HG02642 (cell line): ENCODE results near the gene TMEM126B.
A peak's percentile ranks its signal among the peaks of the same experiment; 100 is the strongest.
"Not testable (repeated sequence)": the region's sequence is repeated elsewhere in the genome, so short reads cannot be mapped to it uniquely, and the experiment has no call there.

Experiments
- ATAC-seq: cut with Tn5 transposase; IDR thresholded peaks from one replicate; pipeline ENCODE4 v1.9.1; 2021; ENCODE audit warnings: mild to moderate bottlenecking; ENCODE audit not compliant: unreplicated experiment, poor library complexity

TMEM126B gene

DNA sequence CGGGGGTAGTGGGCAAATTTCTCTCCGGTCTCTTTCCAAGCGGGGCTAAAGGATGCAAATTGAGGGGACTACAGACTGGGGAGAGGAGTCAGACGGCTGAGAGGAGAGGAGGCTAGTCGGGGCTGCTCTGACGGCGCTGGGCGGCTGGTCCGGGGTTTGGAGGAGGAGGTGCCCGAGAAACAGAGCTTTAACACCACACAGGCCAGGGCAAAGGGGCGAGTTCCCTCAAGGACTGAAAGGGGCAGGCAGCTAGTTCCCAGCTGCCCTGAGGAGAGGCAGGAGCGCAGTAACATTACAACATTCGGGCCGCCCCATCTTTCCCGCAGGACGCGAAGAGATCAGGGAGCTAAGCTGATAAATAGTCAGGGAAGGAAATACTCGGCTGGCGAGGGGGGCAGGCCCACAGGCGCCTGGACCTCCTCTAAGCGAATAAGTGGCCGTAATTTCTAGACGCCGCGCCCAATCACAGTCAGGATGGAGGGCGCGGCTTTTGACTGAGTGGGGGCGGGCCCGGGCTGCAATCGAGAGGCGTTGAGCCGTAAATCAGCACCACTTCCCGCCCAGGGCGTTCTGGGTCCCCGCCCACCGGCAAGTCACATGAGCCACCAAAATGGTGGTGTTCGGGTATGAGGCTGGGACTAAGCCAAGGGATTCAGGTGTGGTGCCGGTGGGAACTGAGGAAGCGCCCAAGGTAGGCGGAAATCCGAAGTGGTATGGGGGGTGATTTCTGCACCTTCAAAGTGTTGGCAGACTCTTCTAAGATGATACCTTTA is at the start of gene TMEM126B:
Gene TMEM126B (plus strand): TSS at position 596 of the 773 bp plus-strand sequence. CDS start 15 bp downstream, at position 611.
- peak; percentile 99 for ATAC-seq

DNA sequence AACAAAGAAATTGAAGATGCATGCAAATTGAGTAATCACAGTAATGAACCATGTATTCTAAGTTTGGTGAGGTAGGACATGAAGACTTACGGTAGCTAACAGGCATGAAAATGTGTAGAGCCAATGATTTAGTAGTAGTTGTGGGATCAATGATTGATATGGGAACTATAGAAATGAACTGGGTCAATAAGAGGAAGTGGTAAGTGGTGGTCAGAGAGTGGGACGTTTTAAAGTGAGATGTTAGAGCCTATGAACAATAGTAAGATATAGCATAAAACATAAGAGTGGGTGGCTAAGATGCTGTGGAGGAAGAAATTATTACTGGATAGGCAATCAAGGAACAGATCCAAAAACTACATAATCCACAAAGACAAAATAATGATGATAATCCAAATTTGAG is 46.3 kb upstream of the TMEM126B start:
- no peak for ATAC-seq

DNA sequence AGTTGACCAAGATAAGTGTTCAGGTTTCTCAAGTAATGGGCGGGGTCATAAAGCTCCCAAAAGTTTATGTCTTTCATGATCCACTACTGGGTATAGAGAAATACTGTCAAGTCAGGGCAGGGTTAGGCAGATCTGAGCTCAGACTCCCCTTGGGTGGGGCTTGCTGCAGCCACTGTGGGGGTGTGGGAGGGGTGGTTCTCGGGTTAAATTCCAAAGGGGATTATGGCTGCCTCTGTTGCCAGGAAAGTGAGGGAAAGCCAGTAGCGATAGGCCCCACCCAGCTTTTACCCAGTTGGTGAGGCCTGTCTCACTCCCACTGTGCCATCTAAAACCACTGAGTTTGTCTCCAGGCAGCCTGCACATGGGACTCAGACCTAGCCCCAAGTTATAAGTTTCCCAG is 39.0 kb upstream of the TMEM126B start:
- no peak for ATAC-seq

DNA sequence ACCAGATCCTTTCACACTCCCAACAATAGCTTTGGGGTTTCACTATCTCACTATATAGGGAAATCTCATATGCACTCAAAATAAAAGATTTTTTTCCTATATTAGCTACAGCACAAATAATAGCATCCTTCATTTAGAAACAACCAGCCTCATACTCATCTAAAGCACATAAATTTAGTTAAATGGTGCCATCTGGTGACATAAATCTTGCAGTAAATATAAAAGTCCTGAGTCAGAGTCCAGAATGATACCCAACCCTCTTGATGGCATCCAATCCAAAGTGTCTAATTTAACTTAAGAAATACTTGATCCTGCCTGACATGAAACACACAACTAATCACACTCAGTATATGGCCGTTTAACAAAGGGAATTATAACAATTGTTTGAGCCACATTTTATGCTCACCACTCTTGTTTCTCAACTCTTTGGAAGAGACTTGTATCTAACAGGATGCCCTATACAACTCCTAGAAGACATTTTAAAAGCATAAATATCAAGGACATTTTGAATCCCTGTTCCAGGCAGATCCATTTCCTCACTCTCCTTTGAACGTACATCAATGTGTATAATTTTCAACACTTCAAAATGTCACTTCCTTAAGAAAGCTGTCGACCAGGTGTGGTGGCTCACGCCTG is 37.4 kb upstream of the TMEM126B start:
- ATAC-seq, result no peak

GRCh38 chr11:85595285-85595884 is 33.0 kb upstream of the TMEM126B start:
- ATAC-seq, result no peak

DNA sequence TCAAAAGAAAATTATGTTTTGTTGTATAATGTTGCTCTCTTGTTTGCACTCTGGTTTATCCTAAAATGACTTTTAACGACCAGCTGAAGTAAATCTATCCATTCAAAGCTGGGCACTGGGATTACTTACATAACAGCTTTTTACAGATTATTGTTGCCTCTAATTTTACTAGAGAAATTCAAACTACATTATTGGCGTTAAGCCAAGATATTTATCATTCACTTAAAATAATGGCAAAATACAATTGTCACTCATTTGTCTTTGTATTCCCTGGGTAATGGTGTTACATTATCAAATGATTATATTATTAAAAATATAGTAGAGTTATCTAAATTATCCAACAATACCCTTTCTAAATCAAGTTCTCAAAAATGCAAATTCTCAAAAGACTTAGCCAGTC is 31.5 kb upstream of the TMEM126B start:
- ATAC-seq, result no peak

GRCh38 chr11:85599083-85599482 is 29.3 kb upstream of the TMEM126B start:
- ATAC-seq, result no peak

DNA sequence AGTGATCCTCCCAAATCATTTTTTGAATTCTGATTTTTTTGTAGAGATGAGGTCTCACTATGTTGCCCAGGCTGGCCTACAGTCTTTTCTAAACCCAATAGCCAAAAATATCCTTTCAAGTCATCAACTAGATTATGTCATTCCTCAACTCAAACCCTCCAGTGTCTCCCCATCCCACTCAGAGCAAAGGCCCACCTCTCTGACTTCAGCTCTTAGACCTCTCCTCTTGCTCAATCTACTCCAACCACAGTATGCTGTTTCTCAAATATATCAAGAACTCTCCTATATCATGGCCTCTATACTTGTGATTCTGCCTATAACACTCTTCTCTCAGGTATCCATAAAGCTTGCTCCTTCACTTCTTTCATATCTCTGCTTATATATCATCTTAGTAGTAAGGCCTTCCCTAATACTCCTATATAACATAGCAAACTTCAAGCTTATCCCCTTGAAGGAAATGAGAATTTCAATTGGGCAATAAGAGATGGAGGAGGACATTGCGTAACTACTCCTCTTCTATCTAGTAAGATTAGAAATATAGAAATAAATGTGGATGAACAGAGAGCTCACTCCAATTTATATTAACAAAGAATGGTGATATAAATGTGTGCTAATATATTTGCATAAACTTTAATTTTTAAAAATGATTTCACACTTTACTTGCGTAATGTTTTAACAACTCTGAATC is 25.7 kb upstream of the TMEM126B start:
- ATAC-seq, result no peak

- no peak for ATAC-seq
Measured at GRCh38 chr11:85603220-85603619, 25.2 kb upstream of the TMEM126B start.

GRCh38 chr11:85606237-85606636 is 22.2 kb upstream of the TMEM126B start:
- not testable (repeated sequence) for ATAC-seq

- not testable (repeated sequence) for ATAC-seq
Measured at GRCh38 chr11:85608621-85609020, 19.8 kb upstream of the TMEM126B start.

- not testable (repeated sequence) for ATAC-seq
Measured at GRCh38 chr11:85609286-85609685, 19.1 kb upstream of the TMEM126B start.

DNA sequence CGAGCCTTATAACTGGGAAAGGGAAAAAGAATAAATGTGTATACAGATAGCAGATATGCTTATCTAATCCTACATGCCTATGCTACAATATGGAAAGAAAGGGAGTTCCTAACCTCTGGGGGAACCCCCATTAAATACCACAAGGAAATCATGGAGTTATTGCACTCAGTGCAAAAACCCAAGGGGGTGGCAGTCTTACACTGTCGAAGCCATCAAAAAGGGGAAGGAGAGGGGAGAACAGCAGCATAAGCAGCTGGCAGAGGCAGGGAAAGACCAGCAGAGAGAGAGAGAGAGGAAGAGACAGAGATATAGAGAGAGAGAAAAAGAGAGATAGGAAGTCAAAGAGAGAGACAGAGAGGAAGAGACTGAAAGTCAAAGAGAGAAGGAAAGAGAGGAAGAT is 16.8 kb upstream of the TMEM126B start:
- ATAC-seq, result not testable (repeated sequence)

DNA sequence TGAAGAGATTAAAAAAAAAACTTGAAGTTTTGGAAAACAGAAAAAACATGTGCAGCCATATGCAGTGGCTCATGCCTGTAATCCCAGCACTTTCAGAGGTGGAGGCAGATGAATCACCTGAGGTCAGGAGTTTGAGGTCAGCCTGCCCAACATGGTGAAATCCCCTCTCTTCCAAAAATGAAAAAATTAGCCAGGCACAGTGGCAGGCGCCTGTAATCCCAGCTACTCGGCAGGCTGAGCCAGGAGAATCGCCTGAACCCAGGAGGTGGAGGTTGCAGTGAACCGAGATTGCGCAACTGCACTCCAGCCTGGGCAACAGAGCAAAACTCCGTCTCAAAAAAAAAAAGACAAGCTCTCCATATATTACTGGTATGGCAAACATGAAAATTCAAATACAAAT is 8.9 kb upstream of the TMEM126B start:
- ATAC-seq, result no peak

DNA sequence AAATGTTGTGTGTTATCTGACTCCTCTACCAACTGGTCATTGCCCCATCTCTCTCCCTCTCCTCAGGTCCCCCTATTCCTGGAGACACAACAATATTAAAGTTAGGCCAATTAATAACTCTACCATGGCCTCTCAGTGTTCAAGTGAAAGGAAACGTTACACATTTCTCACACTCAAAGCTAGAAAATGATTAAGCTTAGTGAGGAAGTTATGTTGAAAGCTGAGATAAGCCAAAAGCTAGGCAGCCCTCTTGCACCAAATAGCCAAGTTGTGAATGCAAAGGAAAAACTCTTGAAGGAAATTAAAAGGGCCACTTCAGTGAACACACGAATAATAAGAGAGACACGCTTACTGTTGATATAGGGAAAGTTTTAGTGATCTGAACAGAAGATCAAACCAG is 8.1 kb upstream of the TMEM126B start:
- ATAC-seq, result no peak

DNA sequence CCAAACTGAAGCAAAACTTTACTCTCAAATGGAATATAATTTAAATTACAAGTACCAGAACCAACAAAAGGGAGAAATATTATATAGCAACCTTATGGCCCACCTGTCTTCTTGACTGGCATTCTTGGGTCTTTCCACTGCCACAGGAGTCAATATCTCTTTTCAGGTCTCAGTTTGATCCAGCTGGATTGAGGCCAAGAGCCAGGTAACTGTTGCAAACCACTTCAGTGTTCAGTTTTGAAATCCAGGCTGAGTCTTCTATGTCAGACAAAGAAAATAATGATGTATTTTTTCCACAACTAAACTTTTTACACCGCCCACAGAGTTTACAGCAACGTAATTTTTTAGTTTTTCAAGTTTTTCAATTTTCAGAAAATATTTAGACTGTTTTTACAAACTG is 1.9 kb upstream of the TMEM126B start:
- ATAC-seq, result no peak

- peak; percentile 4 for ATAC-seq
Measured at GRCh38 chr11:85627332-85627997, 928 bp upstream of the TMEM126B start, which contains the start of gene DLG2. Gene DLG2 (minus strand): TSS chr11:85627344.

DNA sequence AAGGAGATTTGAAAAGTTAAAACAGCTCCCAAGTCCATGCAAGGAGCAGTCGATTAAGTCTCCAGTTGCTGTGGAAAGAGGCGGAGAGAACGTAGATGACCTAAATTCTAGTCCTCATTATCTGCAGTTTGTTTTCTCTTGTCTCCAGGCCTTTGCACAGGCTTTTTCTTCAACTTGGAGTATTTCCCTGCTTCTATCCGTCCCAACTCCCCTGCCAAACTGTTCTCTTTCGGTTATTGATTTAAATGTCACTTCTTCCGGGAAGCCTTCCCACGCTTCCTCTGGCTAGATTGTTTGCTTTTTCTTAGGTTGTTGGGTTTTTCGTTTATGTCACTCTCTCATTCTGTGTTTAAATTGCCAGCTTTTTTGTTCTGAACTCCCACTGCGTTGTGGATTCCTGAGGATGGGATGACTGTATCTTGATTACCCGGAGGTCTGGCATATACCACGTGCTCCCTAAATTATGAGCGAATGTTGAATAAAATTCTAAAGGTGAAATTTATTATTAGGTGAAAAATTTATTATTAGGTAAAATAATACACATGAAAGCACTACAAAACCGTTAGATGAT is 463 bp downstream of the TMEM126B start:
- peak; percentile 11 for ATAC-seq

DNA sequence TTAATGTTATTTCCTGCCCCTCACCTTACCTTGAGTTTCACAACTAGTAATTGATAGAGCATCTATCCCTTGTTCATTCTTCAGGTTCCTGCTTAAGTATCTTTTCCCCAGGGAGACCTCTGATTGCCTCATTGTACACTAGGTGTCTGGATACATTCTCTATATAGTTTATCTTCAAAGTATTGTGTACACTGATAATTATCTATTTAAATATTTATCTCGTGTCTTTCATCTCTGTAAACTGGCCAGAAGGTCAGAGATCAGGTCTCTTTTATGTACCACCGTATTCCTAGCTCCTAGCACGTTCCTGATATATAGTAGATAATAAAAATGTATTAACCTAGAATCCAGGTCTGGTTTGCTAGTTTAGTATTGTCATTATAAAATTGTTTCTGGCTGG is 6.4 kb downstream of the TMEM126B start:
- no peak for ATAC-seq

DNA sequence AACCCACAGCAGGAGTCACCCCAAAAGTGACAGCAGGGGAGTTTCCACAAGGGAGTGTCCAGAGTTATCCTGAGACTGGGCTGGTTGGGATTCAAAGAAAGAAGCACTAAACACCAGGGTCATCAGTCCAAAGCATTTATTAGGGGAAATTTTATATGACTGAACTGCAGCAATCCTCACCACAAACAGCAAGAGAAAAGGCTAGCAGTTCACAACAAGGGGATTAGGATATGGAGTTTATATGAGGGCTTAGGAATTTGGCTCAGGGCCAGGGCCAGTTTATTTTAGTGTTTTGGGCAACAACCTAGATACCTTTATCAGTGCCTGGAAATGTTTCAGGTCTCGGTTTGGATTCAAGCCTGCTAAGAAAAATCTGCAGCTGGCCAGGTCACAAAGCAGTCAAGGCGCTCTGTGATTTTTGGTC is 14.8 kb downstream of the TMEM126B start:
- no peak for ATAC-seq
